DND-41 (cell line): Measurements from ENCODE around the gene GCDH.

Experiments used
- ATAC-seq: fragments of 200-7000 bp; cut with Tn5 transposase; 3 replicates; pipeline ENCODE4 v1.9.1; 2021; ENCODE audit warnings: low read depth; ENCODE audit not compliant: insufficient read depth
- DNase-seq: peaks from one replicate; pipeline ENCODE4 v3.0.0-alpha.2; 2020
- H2AFZ ChIP-seq: 2 replicates; pipeline ENCODE4 v1.6.0; 2012; ENCODE audit warnings: low read depth, low read length
- H3K27ac ChIP-seq: 2 replicates; pipeline ENCODE4 v1.5.1; 2012; ENCODE audit warnings: low read length, inconsistent platforms
- H3K27me3 ChIP-seq: fragments of 200-600 bp; sonication (generic); 2 replicates; pipeline ENCODE4 v1.6.0; 2012; ENCODE audit warnings: low read length, mild to moderate bottlenecking, inconsistent platforms; ENCODE audit not compliant: insufficient read depth, poor library complexity
- H3K36me3 ChIP-seq: 2 replicates; pipeline ENCODE4 v1.5.1; 2012; ENCODE audit warnings: low read length, inconsistent platforms; ENCODE audit not compliant: insufficient read depth
- H3K4me1 ChIP-seq: 2 replicates; pipeline ENCODE4 v1.5.1; 2012; ENCODE audit warnings: mild to moderate bottlenecking, low read length; ENCODE audit not compliant: insufficient read depth
- H3K4me2 ChIP-seq: 2 replicates; pipeline ENCODE4 v1.6.0; 2012; ENCODE audit warnings: mild to moderate bottlenecking, moderate library complexity, low read length, inconsistent platforms; ENCODE audit not compliant: insufficient read depth
- H3K4me3 ChIP-seq, 2 experiments: fragments of 200-600 bp in 1 of 2; shearing (Covaris generic) in 1 of 2; 2 replicates each; pipeline ENCODE4 v1.5.1; 2012 to 2016; ENCODE audit warnings: inconsistent platforms in 2 of 2, low read length in 2 of 2, mild to moderate bottlenecking in 2 of 2, low read depth in 1 of 2, moderate library complexity in 1 of 2
- H3K79me2 ChIP-seq: 2 replicates; pipeline ENCODE4 v1.6.0; 2012; ENCODE audit warnings: low read length, inconsistent platforms; ENCODE audit not compliant: insufficient read depth
- H3K9ac ChIP-seq: 2 replicates; pipeline ENCODE4 v1.6.0; 2012; ENCODE audit warnings: low read depth, mild to moderate bottlenecking, inconsistent platforms, low read length, moderate library complexity
- H3K9me3 ChIP-seq: 2 replicates; pipeline ENCODE4 v1.5.1; 2012; ENCODE audit warnings: low read length, moderate library complexity, mild to moderate bottlenecking, inconsistent platforms; ENCODE audit not compliant: insufficient read depth, severe bottlenecking
- H4K20me1 ChIP-seq: 2 replicates; pipeline ENCODE4 v1.6.0; 2012; ENCODE audit warnings: low read length; ENCODE audit not compliant: insufficient read depth
- EZH2 ChIP-seq: IDR thresholded peaks from 3 replicates; pipeline ENCODE4 v1.6.1; 2012; ENCODE audit warnings: borderline replicate concordance, low read depth, mild to moderate bottlenecking, moderate library complexity, low read length, inconsistent platforms; ENCODE audit not compliant: severe bottlenecking
- TF ChIP-seq, protein P1 (sequence below): IDR thresholded peaks from 2 replicates; pipeline ENCODE4 v1.5.1; 2012; ENCODE audit warnings: borderline replicate concordance, low read length, moderate library complexity, mild to moderate bottlenecking; ENCODE audit not compliant: poor library complexity, severe bottlenecking; ENCODE audit errors: extremely low read depth

The GCDH gene

DNA sequence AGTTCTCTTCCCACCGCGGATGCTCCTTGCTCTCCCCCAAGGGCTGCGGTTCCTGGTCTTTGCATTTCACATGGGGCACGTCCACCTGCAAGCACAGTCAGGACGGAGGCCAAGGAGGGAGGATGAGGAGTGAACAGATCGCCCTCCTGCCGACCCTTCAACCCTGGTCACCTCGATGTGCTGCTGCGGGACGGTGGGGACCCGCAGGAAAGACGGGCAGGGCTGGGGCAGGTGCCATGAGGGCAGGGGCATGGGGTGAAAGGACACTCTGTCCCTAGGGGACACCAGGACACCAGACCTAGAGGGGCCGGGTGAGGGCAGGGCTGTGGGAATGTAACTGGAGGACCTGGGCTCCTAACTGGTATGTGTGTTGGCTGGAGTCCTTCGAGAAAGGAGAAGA lies 27.3 kb downstream of the GCDH start:
- no peak for TF ChIP-seq EZH2
- TF ChIP-seq, protein P1, sequence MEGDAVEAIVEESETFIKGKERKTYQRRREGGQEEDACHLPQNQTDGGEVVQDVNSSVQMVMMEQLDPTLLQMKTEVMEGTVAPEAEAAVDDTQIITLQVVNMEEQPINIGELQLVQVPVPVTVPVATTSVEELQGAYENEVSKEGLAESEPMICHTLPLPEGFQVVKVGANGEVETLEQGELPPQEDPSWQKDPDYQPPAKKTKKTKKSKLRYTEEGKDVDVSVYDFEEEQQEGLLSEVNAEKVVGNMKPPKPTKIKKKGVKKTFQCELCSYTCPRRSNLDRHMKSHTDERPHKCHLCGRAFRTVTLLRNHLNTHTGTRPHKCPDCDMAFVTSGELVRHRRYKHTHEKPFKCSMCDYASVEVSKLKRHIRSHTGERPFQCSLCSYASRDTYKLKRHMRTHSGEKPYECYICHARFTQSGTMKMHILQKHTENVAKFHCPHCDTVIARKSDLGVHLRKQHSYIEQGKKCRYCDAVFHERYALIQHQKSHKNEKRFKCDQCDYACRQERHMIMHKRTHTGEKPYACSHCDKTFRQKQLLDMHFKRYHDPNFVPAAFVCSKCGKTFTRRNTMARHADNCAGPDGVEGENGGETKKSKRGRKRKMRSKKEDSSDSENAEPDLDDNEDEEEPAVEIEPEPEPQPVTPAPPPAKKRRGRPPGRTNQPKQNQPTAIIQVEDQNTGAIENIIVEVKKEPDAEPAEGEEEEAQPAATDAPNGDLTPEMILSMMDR, result no peak
- H3K4me1 ChIP-seq, result peaks cover 44% of the 10 kb centered on the region
- no peaks in the 10 kb centered on the region for H3K9me3 ChIP-seq
- no peaks in the 10 kb centered on the region for H4K20me1 ChIP-seq
- no peaks in the 10 kb centered on the region for H3K27me3 ChIP-seq
- ATAC-seq (no peak), DNase-seq (no peak)
- H3K79me2 ChIP-seq, result peaks cover 6% of the 10 kb centered on the region; the same call in 1 of the 2 replicates
- H3K4me3 ChIP-seq, result peak overlapping the region in 1 of 2 experiments; percentile 62; a peak in 2 of 4 replicates
- H2AFZ ChIP-seq, result no peak overlapping the region
- peak overlapping the region; percentile 73 for H3K4me2 ChIP-seq
- peak overlapping the region; percentile 73 for H3K9ac ChIP-seq
- H3K27ac ChIP-seq, result peak overlapping the region; percentile 99
- H3K36me3 ChIP-seq, result peaks cover 11% of the 10 kb centered on the region

DNA sequence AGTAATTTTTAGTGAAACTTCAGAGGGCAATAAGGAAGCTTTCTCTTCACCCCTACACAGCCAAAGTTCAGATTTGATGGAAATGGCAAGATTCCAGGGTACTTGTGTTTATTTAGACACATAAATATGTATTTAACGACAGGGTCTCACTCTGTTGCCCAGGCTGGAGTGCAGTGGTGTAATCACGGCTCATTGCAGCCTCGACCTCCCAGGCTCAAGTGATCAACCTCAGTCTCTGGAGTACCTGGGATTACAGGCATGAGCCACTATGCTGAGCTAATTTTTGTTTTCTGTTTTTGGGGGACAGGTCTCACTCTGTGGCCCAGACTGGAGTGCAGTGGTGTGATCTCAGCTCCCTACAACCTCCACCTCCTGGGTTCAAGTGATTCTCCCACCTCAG lies 30.1 kb downstream of the GCDH start:
- Histone ChIP-seq H3K4me3 (no peak overlapping the region), H3K4me1 (peaks cover 20% of the 10 kb centered on the region), H3K27me3 (no peaks in the 10 kb centered on the region), H3K27ac (no peak overlapping the region), H4K20me1 (0 out of 2 replicates have a peak, but pooled peaks cover 8% of the 10 kb centered on the region), H3K4me2 (no peak overlapping the region), H3K9ac (no peak overlapping the region), H3K9me3 (no peaks in the 10 kb centered on the region), H3K36me3 (peaks cover 37% of the 10 kb centered on the region), H3K79me2 (peaks cover 6% of the 10 kb centered on the region; the same call in 1 of the 2 replicates), H2AFZ (no peak overlapping the region)
- DNase-seq (no peak), ATAC-seq (no peak)
- TF ChIP-seq, protein P1, result no peak
- TF ChIP-seq EZH2, result no peak

DNA sequence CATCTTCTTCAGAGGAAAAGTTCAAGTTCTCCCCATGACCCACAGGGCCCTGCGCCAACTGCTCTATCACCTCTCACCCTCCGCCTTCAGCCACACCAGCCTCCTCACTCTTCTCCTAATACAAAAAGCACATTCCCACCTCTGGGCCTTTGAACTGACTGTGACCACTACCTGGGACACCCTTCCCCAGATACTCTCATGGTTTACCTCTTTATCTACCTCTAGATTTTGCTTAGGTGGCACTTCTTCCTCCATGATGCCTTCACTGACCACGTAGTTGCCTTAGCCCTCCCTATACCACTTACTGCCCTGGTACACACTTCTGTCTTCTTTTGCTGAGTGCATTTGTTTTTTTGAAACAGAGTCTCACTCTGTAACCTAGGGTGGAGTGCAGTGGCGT lies 32.0 kb downstream of the GCDH start:
- Histone ChIP-seq H3K4me1 (peaks cover 18% of the 10 kb centered on the region), H3K27me3 (no peaks in the 10 kb centered on the region), H3K9me3 (no peaks in the 10 kb centered on the region), H3K27ac (no peak overlapping the region), H3K79me2 (peaks cover 10% of the 10 kb centered on the region; the same call in 1 of the 2 replicates), H3K36me3 (peaks cover 52% of the 10 kb centered on the region), H4K20me1 (0 out of 2 replicates have a peak, but pooled peaks cover 8% of the 10 kb centered on the region), H3K9ac (no peak overlapping the region), H3K4me2 (no peak overlapping the region), H2AFZ (no peak overlapping the region), H3K4me3 (no peak overlapping the region)
- DNase-seq, result no peak
- TF ChIP-seq, protein P1, result no peak
- no peak for TF ChIP-seq EZH2
- no peak for ATAC-seq
